ENCODE data around the gene TAX1BP1. TPM values are rescaled to one million over a fixed set of nuclear protein-coding genes. Genes with fewer than 3 reads are reported as not detected.

The TAX1BP1 gene
- total RNA-seq, 1 donor from 2014 or later = 90.6 TPM

DNA sequence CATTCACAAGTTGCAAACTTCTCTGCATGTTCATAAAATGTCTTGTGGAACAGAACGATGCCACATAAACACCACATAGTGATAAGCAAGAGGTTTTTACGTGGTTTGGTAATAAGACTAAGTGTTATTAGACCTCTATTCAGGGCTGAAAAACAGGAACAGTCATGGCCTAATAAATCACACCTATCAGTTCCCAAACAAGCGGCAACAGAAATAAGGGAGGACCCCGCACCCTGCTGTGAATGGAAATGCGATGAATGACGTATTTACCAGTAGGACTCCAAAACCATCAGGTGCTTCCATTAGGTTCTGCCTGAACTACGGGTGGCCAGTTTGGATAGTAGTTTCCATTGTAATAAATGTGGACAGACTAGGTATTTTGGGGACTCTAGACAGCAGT is 129.1 kb downstream of the TAX1BP1 start:
- Mint-ChIP-seq H3K27me3 (ENCODE audit: low read depth) (peaks cover 2% of the 10 kb centered on the region), H3K36me3 (ENCODE audit: low read depth) (no peaks in the 10 kb centered on the region), H3K27ac (no peak overlapping the region), H3K9me3 (no peaks in the 10 kb centered on the region), H3K4me3 (ENCODE audit: low read depth) (no peak overlapping the region), H3K4me1 (ENCODE audit: low read depth) (peaks cover 2% of the 10 kb centered on the region)
- DNase-seq (ENCODE audit: low spot score) = no peak
- intact Hi-C loops (cut with micrococcal nuclease) = no loop called here

GRCh38 chr7:27870595-27870994 is 130.6 kb downstream of the TAX1BP1 start:
- Mint-ChIP-seq H3K36me3 (ENCODE audit: low read depth) (no peaks in the 10 kb centered on the region), H3K4me3 (ENCODE audit: low read depth) (no peak overlapping the region), H3K27ac (no peak overlapping the region), H3K27me3 (ENCODE audit: low read depth) (peaks cover 5% of the 10 kb centered on the region), H3K4me1 (ENCODE audit: low read depth) (peaks cover 2% of the 10 kb centered on the region), H3K9me3 (no peaks in the 10 kb centered on the region)
- intact Hi-C loops (cut with micrococcal nuclease) = no loop called here
- DNase-seq (ENCODE audit: low spot score) = no peak

GRCh38 chr7:27871086-27871485 is 131.1 kb downstream of the TAX1BP1 start:
- intact Hi-C loops (cut with micrococcal nuclease) = no loop called here
- H3K27me3 Mint-ChIP-seq (ENCODE audit: low read depth) = peaks cover 5% of the 10 kb centered on the region
- no peaks in the 10 kb centered on the region for H3K36me3 Mint-ChIP-seq (ENCODE audit: low read depth)
- H3K27ac Mint-ChIP-seq = no peak overlapping the region
- no peaks in the 10 kb centered on the region for H3K9me3 Mint-ChIP-seq
- peaks cover 2% of the 10 kb centered on the region for H3K4me1 Mint-ChIP-seq (ENCODE audit: low read depth)
- no peak for DNase-seq (ENCODE audit: low spot score)
- H3K4me3 Mint-ChIP-seq (ENCODE audit: low read depth) = no peak overlapping the region

DNA sequence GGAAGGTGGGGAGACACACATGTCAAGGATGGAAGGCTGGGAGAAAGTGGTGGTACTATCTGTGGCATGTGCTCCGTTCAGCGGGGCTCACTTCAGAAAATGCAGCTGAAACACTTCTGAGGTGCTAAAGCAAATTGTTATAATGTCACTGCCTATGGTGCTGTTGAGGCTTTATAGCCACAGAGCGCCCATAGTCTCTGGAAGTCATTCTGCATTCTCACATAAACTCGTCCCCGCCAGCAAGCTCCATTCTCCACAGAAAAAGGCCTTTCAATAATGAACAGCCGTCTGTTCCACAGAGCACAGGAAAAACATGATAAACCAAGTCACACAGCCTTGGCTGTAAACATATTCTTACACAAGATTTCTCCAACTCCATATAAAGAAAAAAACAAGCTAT is 131.9 kb downstream of the TAX1BP1 start:
- Mint-ChIP-seq H3K36me3 (ENCODE audit: low read depth) (no peaks in the 10 kb centered on the region), H3K27ac (no peak overlapping the region), H3K4me3 (ENCODE audit: low read depth) (no peak overlapping the region), H3K4me1 (ENCODE audit: low read depth) (no peaks in the 10 kb centered on the region), H3K27me3 (ENCODE audit: low read depth) (peaks cover 5% of the 10 kb centered on the region), H3K9me3 (no peaks in the 10 kb centered on the region)
- intact Hi-C loops (cut with micrococcal nuclease) = no loop called here
- no peak for DNase-seq (ENCODE audit: low spot score)

- Mint-ChIP-seq H3K36me3 (ENCODE audit: low read depth) (no peaks in the 10 kb centered on the region), H3K27me3 (ENCODE audit: low read depth) (peaks cover 5% of the 10 kb centered on the region)
Observed at GRCh38 chr7:27872356-27873275, 132.7 kb downstream of the TAX1BP1 start.

GRCh38 chr7:27873981-27874957 is 134.3 kb downstream of the TAX1BP1 start:
- no peaks in the 10 kb centered on the region for H3K9me3 Mint-ChIP-seq
- no peaks in the 10 kb centered on the region for H3K36me3 Mint-ChIP-seq (ENCODE audit: low read depth)
- H3K4me1 Mint-ChIP-seq (ENCODE audit: low read depth) = no peaks in the 10 kb centered on the region
- H3K27me3 Mint-ChIP-seq (ENCODE audit: low read depth) = peaks cover 7% of the 10 kb centered on the region
- H3K4me3 Mint-ChIP-seq (ENCODE audit: low read depth) = no peak overlapping the region
- no peak for DNase-seq (ENCODE audit: low spot score)
- intact Hi-C loops (cut with micrococcal nuclease) = loop anchor here (2.0 kb wide), 1 partner anchor 19 kb away; no protein-coding TSS in a partner anchor
- H3K27ac Mint-ChIP-seq = no peak overlapping the region

More at GRCh38 chr7:27872356-27873275, 132.7 kb downstream of the TAX1BP1 start:
- intact Hi-C loops (cut with micrococcal nuclease) = no loop called here
- no peak for DNase-seq (ENCODE audit: low spot score)
- Mint-ChIP-seq H3K4me3 (ENCODE audit: low read depth) (no peak overlapping the region), H3K27ac (no peak overlapping the region), H3K9me3 (no peaks in the 10 kb centered on the region), H3K4me1 (ENCODE audit: low read depth) (no peaks in the 10 kb centered on the region)

DNA sequence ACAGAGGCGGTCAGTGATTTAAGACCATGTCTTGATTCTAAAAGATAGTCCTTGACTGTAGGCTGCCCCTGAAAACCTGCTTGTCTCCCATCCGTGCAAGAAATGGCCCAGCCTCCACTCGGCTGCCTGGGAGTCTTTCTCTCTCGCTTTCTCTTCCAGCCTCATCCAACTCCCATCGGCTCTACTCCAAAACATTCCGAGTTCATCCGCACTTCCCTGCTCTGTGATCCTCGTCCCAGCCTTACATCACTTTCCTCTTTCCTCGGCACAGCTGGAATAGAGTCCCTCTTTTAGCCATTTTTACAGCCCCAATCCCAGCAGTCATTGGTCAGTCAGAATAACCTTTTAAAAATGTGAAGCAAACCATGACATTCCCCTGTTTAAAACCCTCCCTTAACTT is 135.1 kb downstream of the TAX1BP1 start:
- H3K27me3 Mint-ChIP-seq (ENCODE audit: low read depth) = peaks cover 7% of the 10 kb centered on the region
- H3K36me3 Mint-ChIP-seq (ENCODE audit: low read depth) = no peaks in the 10 kb centered on the region
- DNase-seq (ENCODE audit: low spot score) = no peak
- no peak overlapping the region for H3K27ac Mint-ChIP-seq
- H3K4me3 Mint-ChIP-seq (ENCODE audit: low read depth) = no peak overlapping the region
- no peaks in the 10 kb centered on the region for H3K4me1 Mint-ChIP-seq (ENCODE audit: low read depth)
- intact Hi-C loops (cut with micrococcal nuclease) = loop anchor here (2.0 kb wide), 1 partner anchor 18 kb away; no protein-coding TSS in a partner anchor
- no peaks in the 10 kb centered on the region for H3K9me3 Mint-ChIP-seq

DNA sequence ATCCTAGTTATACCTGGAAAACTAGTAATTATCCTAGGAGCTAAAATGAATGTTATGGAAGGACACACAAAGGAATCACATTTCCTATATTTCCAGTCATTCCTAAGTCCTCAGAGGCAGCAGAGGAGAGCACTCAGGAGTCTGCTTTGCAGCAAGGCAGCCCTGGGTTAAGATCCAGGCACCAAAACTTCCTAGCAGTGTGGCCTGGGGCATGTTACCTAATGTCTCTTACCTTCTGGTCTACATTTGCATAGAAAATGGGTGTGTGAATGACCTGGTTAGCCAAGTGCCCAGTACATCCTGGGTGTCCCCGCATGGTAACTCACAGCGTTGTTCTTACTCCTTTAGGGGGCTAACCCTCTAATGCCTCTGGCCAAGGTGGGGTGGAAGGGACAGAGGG is 135.9 kb downstream of the TAX1BP1 start:
- intact Hi-C loops (cut with micrococcal nuclease) = loop anchor here (2.0 kb wide), 1 partner anchor 17 kb away; no protein-coding TSS in a partner anchor
- Mint-ChIP-seq H3K27ac (no peak overlapping the region), H3K27me3 (ENCODE audit: low read depth) (peaks cover 5% of the 10 kb centered on the region), H3K9me3 (no peaks in the 10 kb centered on the region), H3K36me3 (ENCODE audit: low read depth) (no peaks in the 10 kb centered on the region), H3K4me1 (ENCODE audit: low read depth) (no peaks in the 10 kb centered on the region), H3K4me3 (ENCODE audit: low read depth) (no peak overlapping the region)
- no peak for DNase-seq (ENCODE audit: low spot score)

- Mint-ChIP-seq H3K27me3 (ENCODE audit: low read depth) (peaks cover 5% of the 10 kb centered on the region), H3K36me3 (ENCODE audit: low read depth) (no peaks in the 10 kb centered on the region), H3K9me3 (no peaks in the 10 kb centered on the region), H3K27ac (no peak overlapping the region), H3K4me1 (ENCODE audit: low read depth) (no peaks in the 10 kb centered on the region), H3K4me3 (ENCODE audit: low read depth) (no peak overlapping the region)
- intact Hi-C loops (cut with micrococcal nuclease) = no loop called here
- DNase-seq (ENCODE audit: low spot score) = no peak
Observed at GRCh38 chr7:27876756-27877155, 136.8 kb downstream of the TAX1BP1 start.

Other genes starting within 250 kb of the TAX1BP1 start
- 23.1 and 27.9 TPM in 2 replicates for gene HIBADH, start 77.3 kb upstream of the TAX1BP1 start, total RNA-seq

Data from activated T-helper 2 cell treated with anti-CD3 and anti-CD28 coated beads, Interferon-gamma antibody, Interleukin-2, Interleukin-4, amounts not matched to agents 10 μg/mL and 5 μg/mL and 100 μg/mL, durations not matched to agents 14 hours and 24 hours and 36 hours (primary cell).